Measurements from ENCODE around the gene RBL2. TPM values are rescaled to one million over a fixed set of nuclear protein-coding genes. Genes with fewer than 3 reads are reported as not detected.

The RBL2 gene
- total and polyA plus RNA-seq, 2 of the 13 experiments (the other 11 are each of a cell fraction or from before 2014, with no cell fraction given): 41.2 to 60.9 TPM

DNA sequence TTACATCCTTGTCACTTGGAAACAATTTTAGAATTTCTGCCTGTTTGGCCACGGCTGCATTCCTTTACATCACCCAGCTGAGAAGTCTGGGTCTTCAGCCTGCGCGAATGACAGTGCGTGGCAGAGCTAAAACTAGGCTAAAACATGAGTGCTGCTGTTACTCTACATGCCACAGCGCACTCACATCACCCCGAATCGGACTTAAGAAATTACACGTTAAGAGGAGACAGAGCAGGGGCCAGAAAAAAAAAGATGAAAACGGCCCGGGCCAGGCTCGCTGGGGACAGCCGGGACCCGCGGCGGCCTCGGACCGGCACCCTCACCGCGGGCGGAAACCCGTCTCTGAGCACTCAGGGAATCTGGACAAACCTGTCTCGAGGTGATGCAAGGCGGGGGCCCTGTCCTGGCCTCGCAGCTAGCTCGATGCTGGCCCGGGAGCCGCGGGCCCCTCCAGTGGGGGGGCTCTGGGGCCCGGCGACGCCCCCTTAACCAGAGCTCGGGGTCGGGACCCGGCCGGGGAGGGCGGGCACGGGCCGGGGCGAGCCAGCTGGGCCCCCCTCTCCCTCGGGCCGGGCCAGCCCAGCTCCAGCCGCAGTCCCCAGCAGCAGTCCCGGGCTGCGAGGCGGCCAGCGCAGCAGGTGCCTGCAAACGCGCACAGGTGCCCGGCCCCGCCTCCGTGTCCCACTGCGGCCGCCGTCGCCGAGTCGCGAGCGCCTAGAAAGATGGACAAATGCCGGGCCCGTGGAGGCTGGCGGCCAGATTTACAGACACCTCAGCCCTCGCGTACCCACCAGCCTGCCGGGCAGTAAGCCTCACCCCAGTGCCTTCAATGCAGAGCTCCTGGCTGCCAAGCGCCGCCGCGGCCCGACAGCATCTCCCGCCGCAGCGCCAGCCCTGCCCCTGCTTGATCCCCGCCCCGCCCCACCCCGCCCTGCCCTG lies 68.3 kb downstream of the RBL2 start, which contains the start of gene AKTIP (continued):
- TF ChIP-seq MAFK (conservative IDR thresholded peaks at IDR 0.05 in 1 of 2, IDR thresholded peaks at IDR 0.05 in 1 of 2; ENCODE audit: low read length in 2 of 2) (no peak), ZNF75D (CRISPR knock-in tag; IDR thresholded peaks at IDR 0.05; ENCODE audit: borderline replicate concordance) (no peak), AHR (CRISPR knock-in tag; IDR thresholded peaks at IDR 0.05) (no peak), PHB2 (IDR thresholded peaks at IDR 0.05; ENCODE audit: partially characterized antibody) (no peak), ZBTB20 (CRISPR knock-in tag; IDR thresholded peaks at IDR 0.05; ENCODE audit: borderline replicate concordance, low read depth) (no peak), MED1 (CRISPR knock-in tag; IDR thresholded peaks at IDR 0.05) (no peak; the same call in 1 of the 2 replicates), ZNF678 (CRISPR knock-in tag; IDR thresholded peaks at IDR 0.05) (peak; percentile 19; the same call in 1 of the 2 replicates), DMAP1 (CRISPR knock-in tag; IDR thresholded peaks at IDR 0.05) (no peak), WIZ (CRISPR knock-in tag; IDR thresholded peaks at IDR 0.05) (0 out of 2 replicates have a peak, but pooled peaks have one; percentile 56), EZH2 (conservative IDR thresholded peaks at IDR 0.05; ENCODE audit: low read depth, low read length) (no peak), BORCS8-MEF2B (CRISPR knock-in tag; IDR thresholded peaks at IDR 0.05) (peak; percentile 67; the same call in 1 of the 2 replicates), FOSL2 (CRISPR knock-in tag; IDR thresholded peaks at IDR 0.05) (no peak), SRSF4 (IDR thresholded peaks at IDR 0.05; ENCODE audit: low read depth, low read length, poor library complexity, severe bottlenecking) (no peak), ZNF510 (CRISPR knock-in tag; IDR thresholded peaks at IDR 0.05; ENCODE audit: low read depth) (no peak; the same call in 1 of the 2 replicates), YEATS4 (CRISPR knock-in tag; IDR thresholded peaks at IDR 0.05; ENCODE audit: borderline replicate concordance) (peak; percentile 57; the same call in 1 of the 2 replicates)
- TF ChIP-seq, protein P1, sequence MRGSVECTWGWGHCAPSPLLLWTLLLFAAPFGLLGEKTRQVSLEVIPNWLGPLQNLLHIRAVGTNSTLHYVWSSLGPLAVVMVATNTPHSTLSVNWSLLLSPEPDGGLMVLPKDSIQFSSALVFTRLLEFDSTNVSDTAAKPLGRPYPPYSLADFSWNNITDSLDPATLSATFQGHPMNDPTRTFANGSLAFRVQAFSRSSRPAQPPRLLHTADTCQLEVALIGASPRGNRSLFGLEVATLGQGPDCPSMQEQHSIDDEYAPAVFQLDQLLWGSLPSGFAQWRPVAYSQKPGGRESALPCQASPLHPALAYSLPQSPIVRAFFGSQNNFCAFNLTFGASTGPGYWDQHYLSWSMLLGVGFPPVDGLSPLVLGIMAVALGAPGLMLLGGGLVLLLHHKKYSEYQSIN (CRISPR knock-in tag; IDR thresholded peaks at IDR 0.05; ENCODE audit: borderline replicate concordance): no peak
- TF ChIP-seq, protein P2, sequence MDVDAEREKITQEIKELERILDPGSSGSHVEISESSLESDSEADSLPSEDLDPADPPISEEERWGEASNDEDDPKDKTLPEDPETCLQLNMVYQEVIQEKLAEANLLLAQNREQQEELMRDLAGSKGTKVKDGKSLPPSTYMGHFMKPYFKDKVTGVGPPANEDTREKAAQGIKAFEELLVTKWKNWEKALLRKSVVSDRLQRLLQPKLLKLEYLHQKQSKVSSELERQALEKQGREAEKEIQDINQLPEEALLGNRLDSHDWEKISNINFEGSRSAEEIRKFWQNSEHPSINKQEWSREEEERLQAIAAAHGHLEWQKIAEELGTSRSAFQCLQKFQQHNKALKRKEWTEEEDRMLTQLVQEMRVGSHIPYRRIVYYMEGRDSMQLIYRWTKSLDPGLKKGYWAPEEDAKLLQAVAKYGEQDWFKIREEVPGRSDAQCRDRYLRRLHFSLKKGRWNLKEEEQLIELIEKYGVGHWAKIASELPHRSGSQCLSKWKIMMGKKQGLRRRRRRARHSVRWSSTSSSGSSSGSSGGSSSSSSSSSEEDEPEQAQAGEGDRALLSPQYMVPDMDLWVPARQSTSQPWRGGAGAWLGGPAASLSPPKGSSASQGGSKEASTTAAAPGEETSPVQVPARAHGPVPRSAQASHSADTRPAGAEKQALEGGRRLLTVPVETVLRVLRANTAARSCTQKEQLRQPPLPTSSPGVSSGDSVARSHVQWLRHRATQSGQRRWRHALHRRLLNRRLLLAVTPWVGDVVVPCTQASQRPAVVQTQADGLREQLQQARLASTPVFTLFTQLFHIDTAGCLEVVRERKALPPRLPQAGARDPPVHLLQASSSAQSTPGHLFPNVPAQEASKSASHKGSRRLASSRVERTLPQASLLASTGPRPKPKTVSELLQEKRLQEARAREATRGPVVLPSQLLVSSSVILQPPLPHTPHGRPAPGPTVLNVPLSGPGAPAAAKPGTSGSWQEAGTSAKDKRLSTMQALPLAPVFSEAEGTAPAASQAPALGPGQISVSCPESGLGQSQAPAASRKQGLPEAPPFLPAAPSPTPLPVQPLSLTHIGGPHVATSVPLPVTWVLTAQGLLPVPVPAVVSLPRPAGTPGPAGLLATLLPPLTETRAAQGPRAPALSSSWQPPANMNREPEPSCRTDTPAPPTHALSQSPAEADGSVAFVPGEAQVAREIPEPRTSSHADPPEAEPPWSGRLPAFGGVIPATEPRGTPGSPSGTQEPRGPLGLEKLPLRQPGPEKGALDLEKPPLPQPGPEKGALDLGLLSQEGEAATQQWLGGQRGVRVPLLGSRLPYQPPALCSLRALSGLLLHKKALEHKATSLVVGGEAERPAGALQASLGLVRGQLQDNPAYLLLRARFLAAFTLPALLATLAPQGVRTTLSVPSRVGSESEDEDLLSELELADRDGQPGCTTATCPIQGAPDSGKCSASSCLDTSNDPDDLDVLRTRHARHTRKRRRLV (CRISPR knock-in tag; IDR thresholded peaks at IDR 0.05): no peak; the same call in 1 of the 2 replicates
- TF ChIP-seq, protein P3, sequence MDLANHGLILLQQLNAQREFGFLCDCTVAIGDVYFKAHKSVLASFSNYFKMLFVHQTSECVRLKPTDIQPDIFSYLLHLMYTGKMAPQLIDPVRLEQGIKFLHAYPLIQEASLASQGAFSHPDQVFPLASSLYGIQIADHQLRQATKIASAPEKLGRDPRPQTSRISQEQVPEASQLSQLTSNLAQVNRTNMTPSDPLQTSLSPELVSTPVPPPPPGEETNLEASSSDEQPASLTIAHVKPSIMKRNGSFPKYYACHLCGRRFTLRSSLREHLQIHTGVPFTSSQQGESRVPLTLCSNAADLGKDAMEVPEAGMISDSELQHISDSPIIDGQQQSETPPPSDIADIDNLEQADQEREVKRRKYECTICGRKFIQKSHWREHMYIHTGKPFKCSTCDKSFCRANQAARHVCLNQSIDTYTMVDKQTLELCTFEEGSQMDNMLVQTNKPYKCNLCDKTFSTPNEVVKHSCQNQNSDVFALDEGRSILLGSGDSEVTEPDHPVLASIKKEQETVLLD (CRISPR knock-in tag; IDR thresholded peaks at IDR 0.05; ENCODE audit: low read depth): no peak; the same call in 1 of the 2 replicates
- TF ChIP-seq, protein P4, sequence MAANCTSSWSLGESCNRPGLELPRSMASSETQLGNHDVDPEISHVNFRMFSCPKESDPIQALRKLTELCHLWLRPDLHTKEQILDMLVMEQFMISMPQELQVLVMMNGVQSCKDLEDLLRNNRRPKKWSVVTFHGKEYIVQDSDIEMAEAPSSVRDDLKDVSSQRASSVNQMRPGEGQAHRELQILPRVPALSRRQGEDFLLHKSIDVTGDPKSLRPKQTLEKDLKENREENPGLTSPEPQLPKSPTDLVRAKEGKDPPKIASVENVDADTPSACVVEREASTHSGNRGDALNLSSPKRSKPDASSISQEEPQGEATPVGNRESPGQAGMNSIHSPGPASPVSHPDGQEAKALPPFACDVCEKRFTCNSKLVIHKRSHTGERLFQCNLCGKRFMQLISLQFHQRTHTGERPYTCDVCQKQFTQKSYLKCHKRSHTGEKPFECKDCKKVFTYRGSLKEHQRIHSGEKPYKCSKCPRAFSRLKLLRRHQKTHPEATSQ (CRISPR knock-in tag; IDR thresholded peaks at IDR 0.05; ENCODE audit: borderline replicate concordance): 0 out of 2 replicates have a peak, but pooled peaks have one; percentile 41

Data from HepG2 (cell line).